ENCODE results near the gene ANKFY1.

The ANKFY1 gene

GRCh38 chr17:4161967-4162305, 101.8 kb downstream of the ANKFY1 start:
- POLR2A ChIA-PET, result interaction anchor here (1.4 to 3.8 kb wide), 2 partner anchors 16 to 19 kb away, joined by 6 to 61 read pairs; partner anchors contain the start of genes CYB5D2 and ZZEF1
- Histone ChIP-seq H3K4me3 (ENCODE audit: low read depth, low read length) (no peak overlapping the region), H3K9me3 (ENCODE audit: control insufficient read depth, insufficient read depth, low read depth, low read length) (no peaks in the 10 kb centered on the region), H3K4me1 (ENCODE audit: control insufficient read depth, insufficient read depth, low read length) (peaks cover 16% of the 10 kb centered on the region), H3K36me3 (ENCODE audit: control insufficient read depth in 2 of 2, insufficient read depth in 1 of 2, low read length in 2 of 2) (peaks cover 7 to 59% of the 10 kb centered on the region in 2 experiments), H3K27ac (ENCODE audit: extremely low read depth, low read depth, low read length) (peak overlapping the region; percentile 51; the same call in 1 of the 2 replicates)
- CTCF ChIA-PET, result interaction anchor here (0.7 to 1.6 kb wide), 4 partner anchors 16 to 344 kb away, joined by 3 to 6 read pairs (median 3); no protein-coding TSS in a partner anchor
- no peak for TF ChIP-seq OVOL3 (tag by site-specific recombination; IDR thresholded peaks at IDR 0.05)
- peak; percentile 41 for TF ChIP-seq PRDM10 (tag by site-specific recombination; IDR thresholded peaks at IDR 0.05)
- TF ChIP-seq ZNF239 (tag by site-specific recombination; IDR thresholded peaks at IDR 0.05), result no peak
- TF ChIP-seq ZFHX2 (tag by site-specific recombination; conservative IDR thresholded peaks at IDR 0.05), result 0 out of 2 replicates have a peak, but pooled peaks have one; percentile 12
- no peak for TF ChIP-seq ZNF155 (tag by site-specific recombination; IDR thresholded peaks at IDR 0.05)
- TF ChIP-seq MEIS1 (CRISPR knock-in tag; IDR thresholded peaks at IDR 0.05; ENCODE audit: borderline replicate concordance), result no peak

GRCh38 chr17:4161192-4161966, 102.4 kb downstream of the ANKFY1 start:
- H3K4me1 ChIP-seq (ENCODE audit: control insufficient read depth, insufficient read depth, low read length), result peaks cover 16% of the 10 kb centered on the region
- peaks cover 6 to 59% of the 10 kb centered on the region in 2 experiments for H3K36me3 ChIP-seq (ENCODE audit: control insufficient read depth in 2 of 2, insufficient read depth in 1 of 2, low read length in 2 of 2)
- ChIA-PET POLR2A (interaction anchor here (0.5 to 3.8 kb wide), 3 partner anchors 15 to 33 kb away, joined by 6 to 61 read pairs (median 10); partner anchors contain the start of genes CYB5D2 and ZZEF1), CTCF (interaction anchor here (0.7 to 1.6 kb wide), 5 partner anchors 15 to 345 kb away, joined by 3 to 6 read pairs (median 3); no protein-coding TSS in a partner anchor)
- no peak overlapping the region for H3K4me3 ChIP-seq (ENCODE audit: low read depth, low read length)
- no peaks in the 10 kb centered on the region for H3K9me3 ChIP-seq (ENCODE audit: control insufficient read depth, insufficient read depth, low read depth, low read length)
- peak overlapping the region; percentile 51 for H3K27ac ChIP-seq (ENCODE audit: extremely low read depth, low read depth, low read length)
- TF ChIP-seq ZBTB8A (tag by site-specific recombination; IDR thresholded peaks at IDR 0.05), result no peak; the same call in 1 of the 2 replicates
- peak; percentile 87; the same call in 1 of the 2 replicates for TF ChIP-seq ZFP37 (tag by site-specific recombination; IDR thresholded peaks at IDR 0.05)
- no peak for TF ChIP-seq ZNF274 (IDR thresholded peaks at IDR 0.05; ENCODE audit: low read length)
- no peak for TF ChIP-seq ZNF274 (tag by site-specific recombination; IDR thresholded peaks at IDR 0.05; ENCODE audit: borderline replicate concordance)
- TF ChIP-seq ZEB2 (tag by site-specific recombination; IDR thresholded peaks at IDR 0.05), result peak; percentile 91
- no peak for TF ChIP-seq ZNF558 (tag by site-specific recombination; IDR thresholded peaks at IDR 0.05)
- no peak for TF ChIP-seq ZNF776 (tag by site-specific recombination; IDR thresholded peaks at IDR 0.05; ENCODE audit: borderline replicate concordance)
- TF ChIP-seq ZFP69B (tag by site-specific recombination; IDR thresholded peaks at IDR 0.05), result peak; percentile 32; the same call in 1 of the 2 replicates
- peak; percentile 81 for TF ChIP-seq ZBTB6 (tag by site-specific recombination; IDR thresholded peaks at IDR 0.05)
- TF ChIP-seq ZNF433 (tag by site-specific recombination; IDR thresholded peaks at IDR 0.05; ENCODE audit: low read depth), result no peak
- TF ChIP-seq ZNF544 (tag by site-specific recombination; IDR thresholded peaks at IDR 0.05), result no peak
- TF ChIP-seq ZNF837 (tag by site-specific recombination; IDR thresholded peaks at IDR 0.05), result no peak
- peak; percentile 28 for TF ChIP-seq ZIC2 (tag by site-specific recombination; IDR thresholded peaks at IDR 0.05)
- TF ChIP-seq ZNF394 (tag by site-specific recombination; IDR thresholded peaks at IDR 0.05; ENCODE audit: borderline replicate concordance), result peak; percentile 19; the same call in 1 of the 2 replicates
- no peak for TF ChIP-seq ZNF596 (tag by site-specific recombination; IDR thresholded peaks at IDR 0.05)
- TF ChIP-seq HIC1 (tag by site-specific recombination; IDR thresholded peaks at IDR 0.05), result no peak
- no peak for TF ChIP-seq ZNF626 (tag by site-specific recombination; IDR thresholded peaks at IDR 0.05)
- TF ChIP-seq ZNF488 (tag by site-specific recombination; IDR thresholded peaks at IDR 0.05), result no peak
- TF ChIP-seq BCL11A (tag by site-specific recombination; IDR thresholded peaks at IDR 0.05; ENCODE audit: low read depth), result peak; percentile 75; the same call in 1 of the 2 replicates
- TF ChIP-seq ZNF623 (tag by site-specific recombination; IDR thresholded peaks at IDR 0.05), result 0 out of 2 replicates have a peak, but pooled peaks have one; percentile 7

Measured in HEK293 (cell line).